Measurements from ENCODE around the gene STXBP4. TPM values are rescaled to one million over a fixed set of nuclear protein-coding genes. Genes with fewer than 3 reads are reported as not detected.

The STXBP4 gene
- total RNA-seq, 1 experiment from 2014 or later: 12.0 TPM

GRCh38 chr17:55122114-55122513, 153.5 kb downstream of the STXBP4 start:
- H3K9me3 ChIP-seq (ENCODE audit: insufficient read depth, low read depth): no peaks in the 10 kb centered on the region
- no peak overlapping the region for H3K4me2 ChIP-seq
- intact Hi-C loops (cut with micrococcal nuclease; ENCODE audit: unreplicated experiment): no loop called here
- H3K27ac ChIP-seq: no peak overlapping the region
- H3F3A ChIP-seq (ENCODE audit: insufficient read depth, low read depth): no peaks in the 10 kb centered on the region
- H2AFZ ChIP-seq: no peak overlapping the region
- no peak overlapping the region for H3K4me3 ChIP-seq
- no peaks in the 10 kb centered on the region for H3K36me3 ChIP-seq (ENCODE audit: low read depth)
- H3K27me3 ChIP-seq (ENCODE audit: insufficient read depth, low read depth): no peaks in the 10 kb centered on the region
- no peak for TF ChIP-seq EZH2 (IDR thresholded peaks at IDR 0.05; ENCODE audit: low read depth)
- TF ChIP-seq CTCF (conservative IDR thresholded peaks at IDR 0.05): no peak
- H3K4me1 ChIP-seq (replicated peaks; ENCODE audit: insufficient read depth): no peaks in the 10 kb centered on the region
- H3K9me2 ChIP-seq (ENCODE audit: insufficient read depth): no peaks in the 10 kb centered on the region
- DNase-seq: no peak
- no peaks in the 10 kb centered on the region for H4K20me1 ChIP-seq (ENCODE audit: insufficient read depth)
- ChIA-PET POLR2A (ENCODE audit: unreplicated experiment) (no interaction called here), CTCF (no interaction called here)
- H3K79me2 ChIP-seq (ENCODE audit: low read depth): no peaks in the 10 kb centered on the region
- no TSS peak for BruUV-seq (replicated peaks)

- ChIA-PET POLR2A (ENCODE audit: unreplicated experiment) (no interaction called here), CTCF (no interaction called here)
- Histone ChIP-seq H3K36me3 (ENCODE audit: low read depth) (no peaks in the 10 kb centered on the region), H3K9me2 (ENCODE audit: insufficient read depth) (no peaks in the 10 kb centered on the region), H3K27me3 (ENCODE audit: insufficient read depth, low read depth) (no peaks in the 10 kb centered on the region), H3K4me2 (no peak overlapping the region), H2AFZ (no peak overlapping the region), H3F3A (ENCODE audit: insufficient read depth, low read depth) (no peaks in the 10 kb centered on the region), H3K79me2 (ENCODE audit: low read depth) (no peaks in the 10 kb centered on the region), H4K20me1 (ENCODE audit: insufficient read depth) (no peaks in the 10 kb centered on the region), H3K9me3 (ENCODE audit: insufficient read depth, low read depth) (no peaks in the 10 kb centered on the region), H3K4me1 (replicated peaks; ENCODE audit: insufficient read depth) (no peaks in the 10 kb centered on the region), H3K4me3 (no peak overlapping the region), H3K27ac (no peak overlapping the region)
- intact Hi-C loops (cut with micrococcal nuclease; ENCODE audit: unreplicated experiment): no loop called here
- no peak for DNase-seq
- no TSS peak for BruUV-seq (replicated peaks)
- TF ChIP-seq CTCF (conservative IDR thresholded peaks at IDR 0.05) (no peak), EZH2 (IDR thresholded peaks at IDR 0.05; ENCODE audit: low read depth) (no peak)
These were observed 156.3 kb downstream of the STXBP4 start for GRCh38 chr17:55124730-55125360.

GRCh38 chr17:55133583-55133982, 165.0 kb downstream of the STXBP4 start:
- H3K9me3 ChIP-seq (ENCODE audit: insufficient read depth, low read depth): no peaks in the 10 kb centered on the region
- H3K4me3 ChIP-seq: no peak overlapping the region
- H3K36me3 ChIP-seq (ENCODE audit: low read depth): no peaks in the 10 kb centered on the region
- H3K4me2 ChIP-seq: no peak overlapping the region
- H3K4me1 ChIP-seq (replicated peaks; ENCODE audit: insufficient read depth): no peaks in the 10 kb centered on the region
- H3K27ac ChIP-seq: no peak overlapping the region
- no peak for DNase-seq
- ChIA-PET CTCF (no interaction called here), POLR2A (ENCODE audit: unreplicated experiment) (no interaction called here)
- H3F3A ChIP-seq (ENCODE audit: insufficient read depth, low read depth): no peaks in the 10 kb centered on the region
- H3K27me3 ChIP-seq (ENCODE audit: insufficient read depth, low read depth): no peaks in the 10 kb centered on the region
- H3K79me2 ChIP-seq (ENCODE audit: low read depth): no peaks in the 10 kb centered on the region
- BruUV-seq (replicated peaks): no TSS peak
- no peak overlapping the region for H2AFZ ChIP-seq
- H4K20me1 ChIP-seq (ENCODE audit: insufficient read depth): no peaks in the 10 kb centered on the region
- H3K9me2 ChIP-seq (ENCODE audit: insufficient read depth): no peaks in the 10 kb centered on the region
- intact Hi-C loops (cut with micrococcal nuclease; ENCODE audit: unreplicated experiment): no loop called here
- TF ChIP-seq CTCF (conservative IDR thresholded peaks at IDR 0.05): no peak
- TF ChIP-seq EZH2 (IDR thresholded peaks at IDR 0.05; ENCODE audit: low read depth): no peak
